A549 treated with AZD2906 at 1 μM for 4 hours (cell line): Measurements from ENCODE around the gene LAMA3. TPM values are rescaled to one million over a fixed set of nuclear protein-coding genes. Genes with fewer than 3 reads are reported as not detected.

ENCODE experiments used
- total RNA-seq: library from RNA; stranded (reverse); fragments of 200-300 nt; extraction: Qiagen RNA extraction; gene quantifications from 5 replicates; pipeline ENCODE4 v1.2.3, GENCODE V29; 2022

LAMA3 gene
- 47.1 to 67.6 TPM (median 63.5 TPM) in 5 replicates for total RNA-seq

GRCh38 chr18:23689031-23689615 is at the start of gene LAMA3:
LAMA3 (plus strand) TSS chr18:23689453; CDS start chr18:23689684, 231 bp downstream.

GRCh38 chr18:23662309-23663263 is 26.7 kb upstream of the LAMA3 start, which contains the start of gene ANKRD29:
ANKRD29 (minus strand) TSS chr18:23662911; CDS start chr18:23662730, 181 bp downstream.

Other genes starting within 250 kb of the LAMA3 start
- gene RIOK3, start 236.2 kb upstream of the LAMA3 start, total RNA-seq = 29.5 to 45.9 TPM (median 30.2 TPM) in 5 replicates
- gene RMC1, start 185.9 kb upstream of the LAMA3 start, total RNA-seq = 14.1 to 18.0 TPM (median 17.0 TPM) in 5 replicates
- gene NPC1, start 102.9 kb upstream of the LAMA3 start, total RNA-seq = 99.6 to 122 TPM (median 115 TPM) in 5 replicates
- gene ANKRD29, start 26.5 kb upstream of the LAMA3 start, total RNA-seq = 13.8 to 18.8 TPM (median 17.3 TPM) in 5 replicates